ENCODE measurements around the gene ARID4B.
"Not testable (repeated sequence)": the region's sequence is repeated elsewhere in the genome, so short reads cannot be mapped to it uniquely, and the experiment has no call there.

Gene ARID4B

DNA sequence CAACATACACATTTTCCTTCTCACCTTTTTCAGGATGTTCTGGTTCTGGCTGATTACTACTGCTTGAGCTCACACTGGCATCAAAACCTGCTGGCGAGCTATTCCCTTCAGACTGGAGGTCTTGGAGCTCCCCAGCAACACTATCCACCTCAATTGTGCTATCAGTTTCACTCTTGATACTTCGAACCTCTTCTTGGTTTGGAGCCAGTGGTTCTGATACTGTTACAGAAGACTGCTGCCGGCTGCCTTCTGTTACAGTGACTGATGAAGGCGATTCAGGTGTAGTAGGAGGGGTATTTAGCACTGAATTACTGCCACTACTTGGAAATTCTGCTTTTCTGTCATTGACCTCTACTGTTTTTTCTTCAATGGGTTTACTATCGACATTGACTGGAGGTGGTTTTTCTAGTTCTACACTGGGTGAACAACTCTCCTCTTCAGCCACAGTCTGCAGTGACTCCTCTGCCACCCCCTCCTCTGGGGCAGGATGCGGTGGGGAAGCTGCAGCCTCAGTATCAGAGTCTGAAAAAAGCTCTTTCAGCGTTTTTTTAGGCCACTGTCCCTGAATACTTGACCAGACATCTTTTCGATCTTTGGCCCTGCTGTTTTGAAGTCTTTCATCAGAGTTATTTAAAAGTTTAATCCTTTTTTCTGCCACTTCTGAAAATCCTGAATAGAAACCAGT is 146.3 kb downstream of the ARID4B start:
- no peaks in the 10 kb centered on the region for H3K4me1 ChIP-seq (ENCODE audit: control insufficient read depth, insufficient read depth, low read length, poor library complexity, severe bottlenecking)
- no peak overlapping the region for H3K27ac ChIP-seq (ENCODE audit: insufficient read depth, low read length, poor library complexity, severe bottlenecking)
- no peaks in the 10 kb centered on the region for H3K27me3 ChIP-seq (replicated peaks; ENCODE audit: control insufficient read depth, insufficient read depth, low read length, poor library complexity, severe bottlenecking)
- H3K36me3 ChIP-seq (ENCODE audit: control insufficient read depth, insufficient read depth, low read length) = peaks cover 42% of the 10 kb centered on the region
- no peak overlapping the region for H3K4me3 ChIP-seq (ENCODE audit: insufficient read depth, low read depth, low read length, poor library complexity, severe bottlenecking)
- no peaks in the 10 kb centered on the region for H3K9me3 ChIP-seq (ENCODE audit: control insufficient read depth, low read length)
- no peak for DNase-seq

DNA sequence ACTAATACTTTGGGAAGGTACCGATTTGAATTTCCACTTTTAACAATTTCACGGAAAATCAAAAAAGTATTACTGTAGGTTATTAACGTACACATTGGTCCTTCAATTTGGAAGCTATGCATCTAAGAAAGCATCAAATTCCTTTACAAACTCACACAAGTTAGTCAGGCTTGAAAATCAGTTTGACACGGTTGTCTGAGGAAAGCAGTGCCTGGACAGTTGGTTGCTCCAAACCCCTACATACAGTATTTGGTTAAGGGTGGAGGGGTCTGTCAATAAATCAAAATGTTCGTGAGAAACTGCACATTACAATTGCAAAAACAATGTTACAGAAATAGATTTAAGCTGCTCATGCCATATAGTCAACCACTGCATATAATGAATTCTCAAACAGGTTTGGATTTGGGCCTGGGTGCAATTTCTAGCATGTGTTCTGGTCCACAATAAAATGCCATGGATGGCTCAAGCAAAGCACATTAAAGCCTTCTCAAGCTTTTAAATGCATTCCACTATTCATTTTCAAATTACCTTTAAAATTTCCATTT is 147.0 kb downstream of the ARID4B start:
- Histone ChIP-seq H3K36me3 (ENCODE audit: control insufficient read depth, insufficient read depth, low read length) (peaks cover 49% of the 10 kb centered on the region), H3K27me3 (replicated peaks; ENCODE audit: control insufficient read depth, insufficient read depth, low read length, poor library complexity, severe bottlenecking) (no peaks in the 10 kb centered on the region), H3K4me1 (ENCODE audit: control insufficient read depth, insufficient read depth, low read length, poor library complexity, severe bottlenecking) (no peaks in the 10 kb centered on the region), H3K27ac (ENCODE audit: insufficient read depth, low read length, poor library complexity, severe bottlenecking) (no peak overlapping the region), H3K9me3 (ENCODE audit: control insufficient read depth, low read length) (no peaks in the 10 kb centered on the region), H3K4me3 (ENCODE audit: insufficient read depth, low read depth, low read length, poor library complexity, severe bottlenecking) (no peak overlapping the region)
- DNase-seq = no peak

DNA sequence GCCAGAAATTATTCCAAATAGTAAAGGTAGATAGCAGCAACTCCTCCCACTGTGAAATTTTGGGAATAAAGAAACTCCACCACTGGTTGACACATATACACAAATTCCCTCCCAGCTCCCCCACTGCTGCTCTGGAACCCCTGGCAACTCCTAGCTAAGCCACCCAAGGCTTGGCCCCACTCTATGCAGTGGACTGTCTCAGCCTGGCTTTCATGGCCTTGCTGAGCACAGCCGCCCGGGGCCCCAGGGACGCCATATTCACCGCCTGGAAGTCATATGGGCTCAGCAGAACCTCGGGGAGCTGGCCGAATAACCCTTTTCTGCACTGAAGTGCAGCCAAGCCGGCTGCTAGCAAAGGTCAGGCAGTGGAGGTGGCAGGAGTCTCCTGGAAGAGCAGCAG is 151.5 kb downstream of the ARID4B start:
- H3K9me3 ChIP-seq (ENCODE audit: control insufficient read depth, low read length) = no peaks in the 10 kb centered on the region
- no peak overlapping the region for H3K27ac ChIP-seq (ENCODE audit: insufficient read depth, low read length, poor library complexity, severe bottlenecking)
- no peak overlapping the region for H3K4me3 ChIP-seq (ENCODE audit: insufficient read depth, low read depth, low read length, poor library complexity, severe bottlenecking)
- no peak for DNase-seq
- H3K36me3 ChIP-seq (ENCODE audit: control insufficient read depth, insufficient read depth, low read length) = peaks cover 68% of the 10 kb centered on the region
- no peaks in the 10 kb centered on the region for H3K4me1 ChIP-seq (ENCODE audit: control insufficient read depth, insufficient read depth, low read length, poor library complexity, severe bottlenecking)
- no peaks in the 10 kb centered on the region for H3K27me3 ChIP-seq (replicated peaks; ENCODE audit: control insufficient read depth, insufficient read depth, low read length, poor library complexity, severe bottlenecking)

DNA sequence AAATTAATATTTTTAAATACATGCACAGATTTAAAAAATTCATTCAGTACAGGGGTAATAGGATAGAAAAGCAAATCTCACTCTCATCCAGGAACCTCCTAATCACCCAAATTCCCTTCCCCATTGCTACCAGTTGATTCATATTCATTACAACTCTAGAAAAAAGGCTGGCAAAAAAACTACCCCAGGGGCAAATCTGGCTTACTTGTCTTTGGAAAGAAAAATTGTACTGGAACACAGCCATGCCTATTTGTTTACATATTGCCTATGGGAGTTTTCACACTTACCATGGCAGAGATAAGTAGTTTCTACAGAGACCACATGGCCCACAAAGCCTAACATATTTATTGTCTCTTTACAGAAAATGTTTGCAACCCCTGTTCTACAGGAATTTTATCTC is 158.0 kb downstream of the ARID4B start:
- Histone ChIP-seq H3K9me3 (ENCODE audit: control insufficient read depth, low read length) (no peaks in the 10 kb centered on the region), H3K36me3 (ENCODE audit: control insufficient read depth, insufficient read depth, low read length) (peaks cover 64% of the 10 kb centered on the region), H3K27ac (ENCODE audit: insufficient read depth, low read length, poor library complexity, severe bottlenecking) (no peak overlapping the region), H3K4me1 (ENCODE audit: control insufficient read depth, insufficient read depth, low read length, poor library complexity, severe bottlenecking) (no peaks in the 10 kb centered on the region), H3K27me3 (replicated peaks; ENCODE audit: control insufficient read depth, insufficient read depth, low read length, poor library complexity, severe bottlenecking) (no peaks in the 10 kb centered on the region), H3K4me3 (ENCODE audit: insufficient read depth, low read depth, low read length, poor library complexity, severe bottlenecking) (no peak overlapping the region)
- no peak for DNase-seq

DNA sequence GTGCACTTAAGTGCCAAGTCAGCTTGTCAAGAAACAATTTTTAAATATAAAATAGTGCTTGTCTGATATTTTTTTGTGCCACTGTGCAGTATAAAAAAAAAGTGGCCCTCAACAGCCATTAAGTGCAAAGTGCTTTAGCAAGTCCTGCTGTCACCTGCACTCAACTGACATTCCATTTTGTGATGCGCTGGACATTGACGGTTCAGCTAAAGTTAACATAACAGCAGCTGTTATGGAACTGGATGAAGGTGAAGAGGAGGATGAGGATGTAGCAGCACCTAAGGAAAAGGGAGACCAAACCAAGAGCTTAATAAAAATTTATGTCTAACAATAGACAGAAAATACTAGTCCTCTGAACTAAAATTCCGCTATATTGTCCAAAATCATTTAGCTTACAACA is 159.6 kb downstream of the ARID4B start:
- Histone ChIP-seq H3K9me3 (ENCODE audit: control insufficient read depth, low read length) (no peaks in the 10 kb centered on the region), H3K4me1 (ENCODE audit: control insufficient read depth, insufficient read depth, low read length, poor library complexity, severe bottlenecking) (no peaks in the 10 kb centered on the region), H3K36me3 (ENCODE audit: control insufficient read depth, insufficient read depth, low read length) (peaks cover 51% of the 10 kb centered on the region), H3K27ac (ENCODE audit: insufficient read depth, low read length, poor library complexity, severe bottlenecking) (no peak overlapping the region), H3K4me3 (ENCODE audit: insufficient read depth, low read depth, low read length, poor library complexity, severe bottlenecking) (no peak overlapping the region), H3K27me3 (replicated peaks; ENCODE audit: control insufficient read depth, insufficient read depth, low read length, poor library complexity, severe bottlenecking) (no peaks in the 10 kb centered on the region)
- DNase-seq = no peak

DNA sequence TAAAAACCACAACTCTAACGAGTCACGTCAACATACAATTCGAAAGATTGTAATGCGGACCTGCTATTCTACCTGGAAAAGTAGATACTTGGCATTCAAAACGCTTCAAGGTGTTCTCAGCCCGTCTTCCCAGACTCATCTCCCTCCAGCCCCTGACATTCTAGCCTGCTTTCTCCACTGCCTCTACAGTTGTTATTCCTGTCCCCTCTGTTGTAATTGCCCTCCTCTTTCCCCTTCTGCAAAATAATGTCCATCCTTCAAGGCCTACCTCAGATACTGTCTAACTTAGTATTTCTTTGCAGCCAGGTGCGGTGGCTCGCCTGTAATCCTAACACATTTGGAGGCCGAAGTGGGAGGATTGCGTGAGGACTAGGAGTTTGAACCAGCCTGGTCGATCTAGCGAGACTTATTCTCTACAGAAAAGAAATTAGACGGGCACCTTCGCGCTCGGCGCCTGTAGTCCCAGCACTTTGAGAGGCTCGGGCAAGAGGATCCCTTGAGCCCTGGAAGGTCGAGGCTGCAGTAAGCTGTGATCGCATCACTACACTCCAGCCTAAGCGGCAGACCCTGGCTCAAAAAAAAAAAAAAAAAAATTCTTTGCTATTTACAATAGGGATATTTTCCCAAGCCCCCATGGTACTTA is 166.2 kb downstream of the ARID4B start:
- Histone ChIP-seq H3K9me3 (ENCODE audit: control insufficient read depth, low read length) (no peaks in the 10 kb centered on the region), H3K36me3 (ENCODE audit: control insufficient read depth, insufficient read depth, low read length) (peaks cover 20% of the 10 kb centered on the region), H3K4me1 (ENCODE audit: control insufficient read depth, insufficient read depth, low read length, poor library complexity, severe bottlenecking) (peaks cover 15% of the 10 kb centered on the region), H3K4me3 (ENCODE audit: insufficient read depth, low read depth, low read length, poor library complexity, severe bottlenecking) (peak overlapping the region; percentile 71), H3K27me3 (replicated peaks; ENCODE audit: control insufficient read depth, insufficient read depth, low read length, poor library complexity, severe bottlenecking) (no peaks in the 10 kb centered on the region), H3K27ac (ENCODE audit: insufficient read depth, low read length, poor library complexity, severe bottlenecking) (peak overlapping the region; percentile 86)
- DNase-seq = no peak

DNA sequence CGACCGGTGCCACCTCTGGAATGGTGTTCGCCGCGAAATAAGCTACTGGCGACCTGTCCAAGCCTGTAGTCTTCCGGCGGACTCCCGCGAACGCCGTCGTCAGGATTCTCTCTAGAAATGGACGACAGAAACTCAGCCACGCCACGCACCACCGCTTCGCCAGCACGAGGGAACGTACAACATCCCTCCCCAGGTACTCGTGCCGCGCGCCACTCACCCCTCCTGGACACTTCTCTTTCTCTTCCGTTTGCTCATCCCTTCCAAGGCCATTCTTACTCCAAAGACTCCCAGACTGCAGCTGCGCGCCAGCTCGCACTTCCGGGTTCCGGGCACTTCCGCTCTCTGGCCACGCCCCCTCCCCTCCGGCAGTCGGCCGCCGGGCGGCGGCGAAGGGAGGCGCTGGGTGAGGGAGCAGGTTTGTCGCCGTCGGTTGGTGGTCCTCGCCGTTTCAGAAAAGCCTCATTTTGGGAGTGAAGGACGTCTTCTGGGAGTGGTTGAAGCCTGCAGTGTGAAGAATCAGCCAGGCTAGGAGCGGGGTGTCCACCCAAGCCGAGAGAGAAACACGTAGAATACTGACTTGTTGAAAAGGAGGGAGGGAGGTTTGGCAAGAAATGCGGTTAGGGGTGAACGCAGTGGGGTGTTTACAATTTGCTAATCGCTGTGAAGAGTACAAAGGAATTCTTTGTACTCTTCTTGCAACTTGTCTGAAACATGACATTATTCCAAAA is 166.9 kb downstream of the ARID4B start, which contains the start of gene RBM34:
TSS of gene RBM34 (minus strand) at position 294 of the 728 bp plus-strand sequence. CDS start at position 270, 24 bp downstream.
- Histone ChIP-seq H3K27ac (ENCODE audit: insufficient read depth, low read length, poor library complexity, severe bottlenecking) (peak within 1 kb of the TSS; percentile 86), H3K9me3 (ENCODE audit: control insufficient read depth, low read length) (no peaks in the 10 kb centered on the region), H3K4me1 (ENCODE audit: control insufficient read depth, insufficient read depth, low read length, poor library complexity, severe bottlenecking) (peaks cover 15% of the 10 kb centered on the region), H3K27me3 (replicated peaks; ENCODE audit: control insufficient read depth, insufficient read depth, low read length, poor library complexity, severe bottlenecking) (no peaks in the 10 kb centered on the region), H3K4me3 (ENCODE audit: insufficient read depth, low read depth, low read length, poor library complexity, severe bottlenecking) (peak within 1 kb of the TSS; percentile 71), H3K36me3 (ENCODE audit: control insufficient read depth, insufficient read depth, low read length) (peaks cover 25% of the 10 kb centered on the region)
- peak; percentile 87 to 88 (median 87) for DNase-seq

DNA sequence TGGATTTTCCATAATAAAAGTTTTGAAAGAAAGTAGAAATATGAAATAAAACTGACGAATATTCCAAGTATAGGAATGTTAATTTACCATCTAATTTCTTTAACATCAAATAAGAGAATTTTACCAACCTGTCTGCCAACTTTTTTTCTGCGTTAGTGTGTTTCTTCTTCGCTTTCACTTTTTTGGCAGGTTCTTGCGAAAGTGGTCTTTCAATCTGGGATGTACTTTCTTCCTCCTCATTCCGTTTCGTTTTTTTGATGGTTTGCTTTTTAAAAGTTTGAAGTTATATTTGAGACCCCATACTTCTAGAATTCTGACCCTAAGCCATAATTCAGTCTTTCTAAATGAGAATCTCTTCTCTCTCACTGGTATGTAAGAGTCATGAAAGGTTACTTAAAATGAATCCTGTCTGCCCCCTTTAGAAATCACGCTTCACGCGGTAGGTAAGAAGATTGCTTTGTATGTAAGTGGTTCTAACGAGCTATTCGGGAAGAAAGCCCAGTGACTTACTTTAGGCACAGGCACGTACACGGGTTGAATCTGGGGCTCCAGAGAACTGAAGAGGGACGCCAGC is 167.5 kb downstream of the ARID4B start:
- peak overlapping the region; percentile 86 for H3K27ac ChIP-seq (ENCODE audit: insufficient read depth, low read length, poor library complexity, severe bottlenecking)
- DNase-seq = no peak
- H3K36me3 ChIP-seq (ENCODE audit: control insufficient read depth, insufficient read depth, low read length) = peaks cover 27% of the 10 kb centered on the region
- H3K9me3 ChIP-seq (ENCODE audit: control insufficient read depth, low read length) = no peaks in the 10 kb centered on the region
- H3K4me1 ChIP-seq (ENCODE audit: control insufficient read depth, insufficient read depth, low read length, poor library complexity, severe bottlenecking) = peaks cover 15% of the 10 kb centered on the region
- no peaks in the 10 kb centered on the region for H3K27me3 ChIP-seq (replicated peaks; ENCODE audit: control insufficient read depth, insufficient read depth, low read length, poor library complexity, severe bottlenecking)
- peak overlapping the region; percentile 71 for H3K4me3 ChIP-seq (ENCODE audit: insufficient read depth, low read depth, low read length, poor library complexity, severe bottlenecking)

DNA sequence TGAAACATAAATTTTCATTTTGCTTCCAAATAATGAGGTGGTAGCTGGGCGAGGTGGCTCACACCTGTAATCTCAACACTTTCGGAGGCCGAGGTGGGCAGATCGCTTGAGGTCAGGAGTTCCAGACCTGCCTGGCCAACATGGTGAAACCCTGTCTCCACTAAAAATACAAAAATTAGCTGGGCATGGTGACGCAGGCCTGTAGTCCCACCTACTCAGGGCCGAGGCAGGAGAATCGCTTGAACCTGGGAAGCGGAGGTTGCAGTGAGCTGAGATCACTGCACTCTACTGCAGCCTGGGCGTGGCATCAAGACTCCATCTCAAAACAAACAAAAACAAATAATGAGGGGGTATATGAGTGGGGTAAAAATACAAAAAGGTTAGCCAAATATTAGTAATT is 168.0 kb downstream of the ARID4B start:
- H3K9me3 ChIP-seq (ENCODE audit: control insufficient read depth, low read length); H3K27ac ChIP-seq (ENCODE audit: insufficient read depth, low read length, poor library complexity, severe bottlenecking); H3K27me3 ChIP-seq (replicated peaks; ENCODE audit: control insufficient read depth, insufficient read depth, low read length, poor library complexity, severe bottlenecking); DNase-seq: not testable (repeated sequence)
- peaks cover 15% of the 10 kb centered on the region for H3K4me1 ChIP-seq (ENCODE audit: control insufficient read depth, insufficient read depth, low read length, poor library complexity, severe bottlenecking)
- peak overlapping the region; percentile 8 for H3K4me3 ChIP-seq (ENCODE audit: insufficient read depth, low read depth, low read length, poor library complexity, severe bottlenecking)
- H3K36me3 ChIP-seq (ENCODE audit: control insufficient read depth, insufficient read depth, low read length) = peaks cover 27% of the 10 kb centered on the region

Data from effector memory CD4-positive, alpha-beta T cell (primary cell).